GM19351 (cell line): Measurements from ENCODE around the gene AGPAT3.

Source experiments
- ATAC-seq: cut with Tn5 transposase; IDR thresholded peaks from one replicate; pipeline ENCODE4 v1.9.1; 2021; ENCODE audit warnings: mild to moderate bottlenecking, moderate library complexity; ENCODE audit not compliant: unreplicated experiment

AGPAT3 gene

DNA sequence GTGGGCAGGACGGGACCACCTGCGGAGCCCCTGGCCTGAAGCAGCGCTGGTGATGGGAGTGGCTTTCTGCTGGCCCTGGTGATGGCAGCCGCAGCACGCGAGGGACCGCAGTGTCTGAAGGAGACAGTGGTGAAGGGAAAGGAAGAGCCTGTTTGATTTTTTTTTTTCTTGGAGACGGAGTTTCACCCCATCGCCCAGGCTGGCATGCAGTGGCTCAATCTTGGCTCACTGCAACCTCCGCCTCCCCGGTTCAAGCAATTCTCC, 106.9 kb downstream of the AGPAT3 start:
- ATAC-seq: no peak

- ATAC-seq: no peak
Measured at GRCh38 chr21:43972850-43973633, 108.0 kb downstream of the AGPAT3 start.

- ATAC-seq: no peak
Measured at GRCh38 chr21:43973634-43973955, 108.6 kb downstream of the AGPAT3 start.

DNA sequence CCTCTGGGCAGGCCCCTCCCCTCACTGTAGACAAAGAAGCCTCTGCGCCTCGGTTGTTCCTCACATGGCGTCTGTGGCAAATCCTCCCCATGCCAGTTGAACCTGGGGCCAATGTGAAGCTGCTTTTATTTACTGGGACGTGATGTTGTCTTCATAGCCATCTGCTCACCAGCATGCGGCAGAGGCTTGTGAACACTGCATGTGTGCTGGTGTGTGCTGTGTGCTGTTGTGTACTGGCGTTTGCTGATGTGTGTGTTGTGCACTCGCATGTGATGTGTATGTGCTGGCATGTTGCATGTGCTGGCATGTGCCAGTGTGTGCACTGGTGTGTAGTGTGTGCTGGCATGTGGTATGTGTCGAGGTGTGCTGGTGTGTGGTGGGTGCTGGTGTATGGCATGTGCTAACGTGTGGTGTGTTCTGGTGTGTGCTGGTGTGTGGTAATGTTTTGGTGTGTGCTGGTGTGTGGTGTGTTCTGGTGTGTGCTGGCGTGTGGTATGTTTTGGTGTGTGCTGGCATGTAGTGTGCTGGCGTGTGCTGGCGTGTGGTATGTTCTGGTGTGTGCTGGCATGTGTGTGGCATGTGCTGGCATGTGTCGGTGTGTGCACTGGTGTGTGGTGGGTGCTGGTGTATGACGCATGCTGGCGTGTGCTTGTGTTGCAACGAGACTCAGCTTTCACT, 109.9 kb downstream of the AGPAT3 start:
- ATAC-seq: no peak

GRCh38 chr21:43975469-43976098, 110.6 kb downstream of the AGPAT3 start:
- no peak for ATAC-seq

DNA sequence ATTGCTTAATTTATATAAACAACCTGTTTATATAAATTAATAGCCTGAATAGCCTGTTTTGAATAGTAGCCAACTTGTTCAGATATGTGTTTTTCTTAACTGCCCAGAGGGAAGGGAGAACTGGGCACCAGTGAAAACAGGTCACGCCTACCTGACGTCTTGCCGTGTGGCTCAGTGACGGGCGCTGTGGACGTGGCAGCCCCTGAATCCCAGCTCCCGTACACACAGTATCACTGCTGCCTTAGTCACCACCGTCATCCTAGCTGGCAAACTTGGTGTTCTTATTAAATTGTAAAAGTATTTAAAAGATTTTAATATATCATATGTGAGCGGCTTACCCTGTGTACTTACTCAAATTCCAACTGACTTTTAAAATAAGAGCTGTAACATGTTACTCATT, 111.6 kb downstream of the AGPAT3 start:
- no peak for ATAC-seq

DNA sequence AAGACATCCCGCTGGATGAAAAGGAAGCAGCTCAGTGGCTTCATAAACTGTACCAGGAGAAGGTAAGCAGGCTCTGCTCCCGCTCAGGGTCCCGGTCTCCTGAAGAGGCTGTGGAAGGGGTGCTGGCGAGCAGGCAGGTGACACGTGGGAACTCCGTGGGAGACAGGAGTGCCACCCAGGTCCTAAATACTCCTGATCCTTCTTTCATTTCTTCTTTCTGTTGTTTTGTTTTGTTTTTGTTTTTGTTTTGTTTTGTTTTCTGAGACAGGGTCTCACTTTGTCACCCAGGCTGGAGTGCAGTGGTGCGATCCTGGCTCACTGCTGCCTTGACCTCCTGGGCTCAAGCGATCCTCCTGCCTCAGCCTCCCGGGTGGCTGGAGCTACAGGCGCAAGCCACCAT, 113.0 kb downstream of the AGPAT3 start:
- no peak for ATAC-seq

DNA sequence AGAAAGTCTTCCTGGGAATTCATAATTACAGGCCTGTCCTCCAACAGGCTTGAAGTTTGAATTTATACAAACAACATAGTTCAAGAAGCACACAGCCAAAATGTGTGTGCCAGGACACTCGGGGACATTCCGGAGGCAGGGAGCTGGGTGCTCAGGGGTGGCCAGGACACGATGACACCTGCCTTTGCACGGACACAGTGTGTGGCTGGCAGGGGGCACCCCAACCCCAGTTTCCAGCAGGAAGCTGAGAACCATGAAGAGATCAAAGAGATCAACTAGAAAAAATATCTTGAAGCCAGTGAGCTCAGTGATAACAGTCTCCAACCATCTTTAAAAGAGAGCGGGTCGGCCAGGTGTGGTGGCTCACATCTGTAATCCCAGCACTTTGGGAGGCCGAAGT, 114.6 kb downstream of the AGPAT3 start:
- no peak for ATAC-seq

DNA sequence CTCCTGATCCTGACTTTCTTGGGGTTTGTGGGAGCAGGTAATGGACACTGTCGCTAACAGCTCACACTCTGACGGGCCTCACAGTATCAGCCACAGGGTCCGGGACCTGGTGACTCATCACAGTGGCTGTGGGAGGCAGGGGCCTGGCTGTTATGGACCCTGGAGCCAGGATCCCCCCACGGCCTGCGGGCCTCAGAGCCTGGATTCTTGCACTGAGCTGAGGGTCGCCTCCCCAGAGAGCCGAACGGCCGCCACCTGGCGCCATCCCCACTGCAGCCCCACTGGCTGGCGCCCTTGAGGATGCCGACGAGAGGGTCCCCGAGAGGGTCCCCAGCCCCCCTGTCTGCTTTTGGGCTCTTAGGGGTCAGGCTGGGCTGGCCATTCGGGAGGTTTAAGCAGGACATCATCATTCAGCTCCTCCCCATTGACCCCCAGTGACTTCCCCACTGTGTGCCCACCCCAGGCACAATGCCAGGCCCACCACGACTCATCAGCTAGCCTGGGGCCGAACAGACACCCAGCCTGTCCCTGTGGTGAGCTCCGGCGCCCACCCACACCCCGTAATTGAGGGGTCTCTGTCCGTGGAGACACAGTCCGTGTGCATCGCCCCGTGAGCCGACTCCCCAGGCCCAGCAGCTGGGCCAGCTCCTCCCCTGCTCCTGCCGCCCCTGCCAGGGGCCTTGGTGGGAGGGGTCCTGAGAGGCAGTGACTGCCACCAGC, 116.3 kb downstream of the AGPAT3 start:
- no peak for ATAC-seq

- ATAC-seq: no peak
Measured at GRCh38 chr21:43981871-43982210, 116.8 kb downstream of the AGPAT3 start.

DNA sequence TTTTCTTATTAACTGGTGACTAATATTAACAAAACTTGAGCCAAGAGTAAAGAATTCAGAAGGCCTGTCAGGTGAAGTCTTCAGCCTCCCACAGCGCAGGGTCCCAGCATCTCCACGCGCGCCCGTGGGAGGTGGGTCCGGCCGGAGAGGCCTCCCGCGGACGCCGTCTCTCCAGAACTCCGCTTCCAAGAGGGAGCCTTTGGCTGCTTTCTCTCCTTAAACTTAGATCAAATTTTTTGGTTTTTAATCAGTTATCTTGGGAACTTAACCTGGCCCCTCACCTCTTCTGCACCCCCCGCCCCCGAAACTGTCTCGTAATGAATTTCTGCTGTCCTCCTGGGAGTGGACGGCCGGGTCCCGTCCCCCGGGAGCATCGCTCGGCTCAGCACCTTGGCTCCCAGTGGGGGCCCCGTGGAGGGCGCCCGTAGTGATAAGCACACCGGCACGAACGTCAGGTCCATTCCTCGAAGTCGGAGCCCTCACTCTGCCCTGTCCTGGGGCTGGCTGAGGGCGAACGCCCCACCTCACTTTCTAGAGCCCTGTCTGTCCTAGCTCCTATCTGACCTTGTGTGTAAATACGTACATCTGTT, 117.6 kb downstream of the AGPAT3 start:
- ATAC-seq: no peak

DNA sequence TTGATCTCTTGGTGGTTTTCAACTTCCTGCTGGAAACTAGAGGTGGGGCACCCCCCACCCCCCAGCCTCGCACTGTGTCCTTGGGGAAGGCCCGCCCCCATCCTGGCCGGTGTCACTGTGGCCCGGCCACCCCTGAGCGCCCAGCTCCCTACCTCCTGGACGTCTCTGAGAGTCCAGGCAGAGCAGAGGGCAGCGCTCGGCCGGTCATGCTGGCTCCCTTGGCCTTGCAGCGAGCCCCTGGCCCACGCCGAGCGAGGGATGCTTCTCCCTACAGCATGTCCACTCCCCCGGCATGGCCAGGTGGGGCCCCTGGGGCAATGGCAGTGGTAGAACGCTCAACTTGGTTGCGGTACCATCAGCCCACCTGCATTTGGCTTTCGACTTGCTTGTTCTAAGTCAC, 118.4 kb downstream of the AGPAT3 start:
- no peak for ATAC-seq

- ATAC-seq: no peak
Measured at GRCh38 chr21:43983860-43984420, 118.9 kb downstream of the AGPAT3 start.

DNA sequence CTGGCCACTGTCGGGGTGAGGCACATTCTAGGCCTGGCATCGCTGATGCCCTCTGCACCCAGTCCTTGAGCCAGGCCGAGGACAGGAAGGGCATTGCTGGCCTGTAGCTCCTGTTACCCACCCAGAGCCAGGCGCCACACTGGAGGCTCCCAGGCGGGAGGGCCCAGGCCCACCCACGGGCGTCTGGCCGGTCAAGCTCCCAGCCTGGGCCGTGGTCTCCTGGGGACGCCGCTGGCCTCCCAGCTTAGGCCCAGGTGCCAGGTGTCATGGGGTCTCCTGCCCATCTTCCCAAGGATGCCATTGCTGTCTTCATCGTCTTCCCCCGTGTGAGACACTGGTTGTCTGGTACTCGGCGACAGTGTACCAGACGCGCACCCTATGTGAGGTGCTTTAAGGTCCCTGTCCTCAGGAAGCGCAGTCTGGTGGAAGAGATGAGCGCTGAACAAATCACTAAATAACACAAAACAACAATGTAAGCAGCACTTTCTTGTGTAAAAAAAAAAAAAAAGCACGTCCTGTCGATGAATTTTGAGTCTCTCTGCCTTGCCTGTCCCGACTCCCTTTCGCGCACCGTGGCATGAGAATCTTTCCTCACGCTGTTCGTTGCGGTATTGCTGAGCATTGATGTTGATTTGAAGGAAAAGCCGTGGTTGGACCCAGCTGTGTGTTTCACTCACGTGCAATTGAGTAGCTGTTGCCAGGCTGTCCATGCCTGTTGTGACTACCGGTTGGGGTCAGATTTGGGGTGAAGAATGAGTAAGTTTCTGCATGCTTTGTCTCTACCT, 120.1 kb downstream of the AGPAT3 start:
- ATAC-seq: no peak

DNA sequence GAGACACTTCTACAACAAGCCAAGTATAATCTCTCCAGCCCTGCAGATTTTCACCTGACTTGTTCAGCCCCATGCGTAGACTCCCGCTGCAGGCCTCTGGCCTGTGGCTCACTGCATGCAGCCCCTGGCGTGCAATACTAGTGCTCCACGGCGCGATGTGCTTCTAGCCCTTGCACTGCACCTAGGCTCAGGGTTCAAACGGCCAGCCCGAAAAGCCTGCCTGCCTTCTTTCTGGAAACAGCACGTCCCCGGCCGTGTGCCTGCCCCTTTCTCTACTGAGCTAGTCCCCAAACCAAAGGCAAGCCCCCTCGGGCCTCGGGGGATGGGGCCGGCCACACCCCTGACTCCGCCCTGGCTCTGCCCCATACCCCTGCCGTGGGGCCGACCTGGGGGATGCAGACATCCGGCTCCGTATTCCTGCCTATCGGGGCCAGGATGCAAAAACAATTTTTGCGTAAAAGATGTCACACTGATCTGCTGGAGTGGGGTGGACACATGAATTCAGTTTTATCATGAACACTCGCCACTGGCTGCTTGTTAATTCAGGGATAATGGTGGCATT, 120.7 kb downstream of the AGPAT3 start:
- ATAC-seq: no peak

- ATAC-seq: no peak
Measured at GRCh38 chr21:43986544-43987451, 121.8 kb downstream of the AGPAT3 start.

DNA sequence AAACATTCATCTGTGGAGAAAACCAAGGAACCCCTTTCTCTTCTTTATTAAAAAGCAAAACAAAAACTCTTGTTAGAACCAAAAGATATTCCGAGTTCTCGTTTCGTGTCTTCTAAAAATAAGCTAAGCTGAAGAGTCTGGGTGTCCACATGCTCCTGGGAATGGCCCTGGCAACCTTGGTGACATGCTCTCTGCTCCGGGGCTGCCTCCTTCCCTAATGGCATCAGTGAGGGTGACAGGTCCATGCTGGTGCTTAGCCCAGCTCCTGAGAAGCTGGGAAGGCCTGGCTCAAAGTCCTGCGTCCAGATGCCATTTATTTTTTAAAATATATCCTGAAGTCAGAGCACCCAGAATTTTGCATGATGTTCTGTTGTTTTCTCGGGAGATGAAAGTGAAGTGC, 122.5 kb downstream of the AGPAT3 start:
- ATAC-seq: no peak

- ATAC-seq: no peak
Measured at GRCh38 chr21:43988016-43988415, 123.0 kb downstream of the AGPAT3 start.
